Kidney (tissue), 14 donors: ENCODE measurements around the gene TENM4. TPM values are rescaled to one million over a fixed set of nuclear protein-coding genes. Genes with fewer than 3 reads are reported as not detected.

ENCODE experiments used
- DNase-seq, 5 donors: peaks; one replicate each; pipeline ENCODE4 v3.0.0-alpha.2; 2013 to 2020
- FAIRE-seq: peaks from 2 replicates; lab custom pipeline; 2012; peaks lifted over from hg19 to GRCh38; lab: Jason Lieb, UNC
- H3K27ac ChIP-seq, 2 donors: one replicate each; pipeline ENCODE4 v1.7.0; 2013; ENCODE audit warnings: low read depth in 2 of 2, low read length in 2 of 2, inconsistent platforms in 1 of 2
- H3K27me3 ChIP-seq: one replicate; pipeline ENCODE4 v1.7.1; 2013; ENCODE audit warnings: low read length, inconsistent platforms; ENCODE audit not compliant: control insufficient read depth, insufficient read depth
- H3K36me3 ChIP-seq, 3 donors: one replicate each; pipeline versions ENCODE4 v1.7.0 to v1.7.1; 2013; ENCODE audit warnings: low read length in 3 of 3, control low read depth in 1 of 3, inconsistent platforms in 1 of 3; ENCODE audit not compliant: insufficient read depth in 3 of 3, control insufficient read depth in 2 of 3
- H3K4me1 ChIP-seq, 3 donors: one replicate each; pipeline versions ENCODE4 v1.7.0 to v1.7.1; 2013; ENCODE audit warnings: low read length in 3 of 3, inconsistent platforms in 1 of 3, low read depth in 1 of 3; ENCODE audit not compliant: control insufficient read depth in 2 of 3, insufficient read depth in 2 of 3
- H3K4me3 ChIP-seq, 3 donors: one replicate each; pipeline versions ENCODE4 v1.7.0 to v1.8.1; 2013; ENCODE audit warnings: low read length in 3 of 3, control low read depth in 1 of 3, inconsistent platforms in 1 of 3
- H3K9ac ChIP-seq, 3 donors: one replicate each; pipeline versions ENCODE4 v1.7.0 to v1.7.1; 2013; ENCODE audit warnings: low read length in 3 of 3, control low read depth in 1 of 3, inconsistent platforms in 1 of 3
- H3K9me3 ChIP-seq, 3 donors: one replicate each; pipeline versions ENCODE4 v1.7.0 to v1.7.1; 2013; ENCODE audit warnings: low read length in 3 of 3, control low read depth in 1 of 3, inconsistent platforms in 1 of 3; ENCODE audit not compliant: control insufficient read depth in 2 of 3, insufficient read depth in 1 of 3
- CTCF ChIP-seq: IDR thresholded peaks from 3 replicates; pipeline ENCODE4 v1.5.1; 2012; ENCODE audit warnings: mild to moderate bottlenecking, moderate library complexity, borderline replicate concordance; ENCODE audit not compliant: insufficient read depth; ENCODE audit errors: extremely low read depth
- intact Hi-C: fragments of 100-400 bp; cut with DNase I; formaldehyde crosslinking; loops from one replicate; pipeline ENCODE4 v1.11.1; 2022
- polyA plus RNA-seq: library from polyadenylated mRNA; stranded (reverse); fragments of 350-450 nt; fragmentation: Illumina TruSeq; extraction: RNeasy Lipid Tissue Mini Kit (QIAGEN cat#74804); gene quantifications from one replicate; pipeline ENCODE4 v1.2.3, GENCODE V29; 2014; ENCODE audit warnings: low read depth, low replicate concordance; ENCODE audit not compliant: insufficient read depth
- total RNA-seq: library from RNA; stranded (reverse); fragmentation: NEBNext Ultra II Directional; extraction: Animal tissue kit (Norgen Biotek cat#: 25700); gene quantifications from one replicate; pipeline ENCODE4 v1.2.1, GENCODE V29; 2021
- donor health status: control.
- donor health status: control.
- donor health status: control.
- donor health status: control.
- donor health status: control.
- donor health status: DM: yes; HTN: yes; CAD: no.
- donor health status: Normal renal cell carcinoma (clear cell type).

Gene TENM4
- total and polyA plus RNA-seq, 2 donors from 2014 or later, result 0.34 to 31.0 TPM

- no peak overlapping the region for H3K27ac ChIP-seq
- H3K9me3 ChIP-seq, result no peaks in the 10 kb centered on the region
- FAIRE-seq (no peak), DNase-seq (peak in 4 of 5 donors; percentile 46 to 83 (median 75))
- H3K9ac ChIP-seq, result no peak overlapping the region
- intact Hi-C loops, result no loop called here
- no peak for TF ChIP-seq CTCF
- no peak overlapping the region for H3K4me3 ChIP-seq
- no peaks in the 10 kb centered on the region for H3K4me1 ChIP-seq
- no peaks in the 10 kb centered on the region for H3K27me3 ChIP-seq
- no peaks in the 10 kb centered on the region for H3K36me3 ChIP-seq
Observed at GRCh38 chr11:79314906-79315689, 125.7 kb downstream of the TENM4 start.

- Histone ChIP-seq H3K4me3 (no peak overlapping the region), H3K9ac (no peak overlapping the region), H3K27ac (no peak overlapping the region), H3K27me3 (no peaks in the 10 kb centered on the region), H3K9me3 (no peaks in the 10 kb centered on the region), H3K36me3 (no peaks in the 10 kb centered on the region), H3K4me1 (no peaks in the 10 kb centered on the region)
- DNase-seq, result no peak
- no peak for TF ChIP-seq CTCF
- intact Hi-C loops, result no loop called here
- FAIRE-seq, result no peak
Observed at GRCh38 chr11:79313530-79313913, 127.3 kb downstream of the TENM4 start.

- FAIRE-seq (no peak), DNase-seq (no peak)
- no peak overlapping the region for H3K9ac ChIP-seq
- no peaks in the 10 kb centered on the region for H3K9me3 ChIP-seq
- intact Hi-C loops, result no loop called here
- H3K27ac ChIP-seq, result no peak overlapping the region
- H3K27me3 ChIP-seq, result no peaks in the 10 kb centered on the region
- no peak for TF ChIP-seq CTCF
- H3K4me1 ChIP-seq, result no peaks in the 10 kb centered on the region
- no peaks in the 10 kb centered on the region for H3K36me3 ChIP-seq
- H3K4me3 ChIP-seq, result no peak overlapping the region
Observed at GRCh38 chr11:79312617-79313529, 128.0 kb downstream of the TENM4 start.
